GM19238 (cell line): ENCODE results near the gene MYH10.

Experiments
- DNase-seq: peaks from one replicate; pipeline ENCODE4 v3.0.0; 2011; ENCODE audit warnings: low spot score; ENCODE audit not compliant: insufficient read length

MYH10 gene

DNA sequence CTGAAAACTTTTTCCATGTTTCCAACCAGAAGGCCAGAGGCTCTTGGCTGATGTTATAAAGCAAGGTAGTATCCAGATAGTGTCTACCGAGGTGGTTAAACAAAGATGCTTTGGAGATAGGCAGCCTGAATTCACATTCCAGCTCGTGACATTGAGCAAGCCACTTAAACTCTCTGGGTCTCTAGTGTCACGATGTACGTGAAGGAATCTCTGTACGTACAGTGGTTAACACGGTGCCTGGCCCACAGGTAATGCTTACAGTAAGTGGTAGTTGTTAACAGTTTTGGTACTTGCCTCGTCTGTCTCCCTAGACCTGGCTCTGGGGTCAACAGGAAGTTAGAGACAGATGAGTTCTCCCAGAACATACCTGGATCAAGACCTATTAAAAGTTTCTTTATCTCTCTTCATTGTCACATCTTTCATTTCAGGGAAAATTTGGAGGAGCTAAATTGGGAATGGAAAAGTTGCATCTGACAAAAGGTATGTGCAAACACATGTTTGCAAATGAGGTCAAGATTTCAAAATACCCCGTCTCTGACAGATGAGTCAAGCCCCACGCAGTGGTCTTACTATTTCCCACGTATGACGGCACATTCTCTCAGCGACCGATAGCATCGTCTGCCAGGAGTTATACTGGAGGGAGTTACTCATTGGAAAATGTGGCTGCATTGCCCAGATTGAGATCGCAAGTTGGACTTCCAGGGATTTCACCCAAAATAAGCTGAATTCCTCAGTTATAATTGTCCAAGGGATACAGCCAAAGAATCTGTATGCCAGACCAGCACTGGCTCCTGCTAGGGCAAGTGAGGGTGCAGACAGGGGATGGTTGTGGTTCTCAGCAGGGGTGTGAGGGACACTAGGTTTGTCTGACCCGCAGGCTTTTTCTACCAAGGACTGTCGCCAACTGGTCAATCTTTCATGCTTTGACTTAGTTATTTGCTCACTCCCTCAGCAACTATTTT, 18.9 kb upstream of the MYH10 start:
- no peak for DNase-seq

DNA sequence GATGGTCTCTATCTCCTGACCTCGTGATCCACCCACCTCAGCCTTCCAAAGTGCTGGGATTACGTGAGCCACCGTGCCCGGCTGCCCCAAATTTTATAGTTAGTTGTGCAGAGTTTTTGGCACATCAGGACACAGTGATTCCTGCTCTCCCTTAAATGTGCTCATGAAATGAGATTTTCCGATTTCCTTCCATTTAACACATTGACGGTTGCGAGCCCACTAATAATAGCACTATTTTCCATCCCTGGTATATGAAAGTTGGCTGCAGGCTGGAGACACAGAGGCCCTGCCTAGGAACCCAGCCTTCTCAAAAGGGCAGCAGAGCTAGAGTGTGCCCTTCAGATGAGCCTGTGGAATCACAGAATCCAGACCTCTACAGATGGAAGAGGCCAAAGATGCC, 17.4 kb upstream of the MYH10 start:
- DNase-seq: no peak

DNA sequence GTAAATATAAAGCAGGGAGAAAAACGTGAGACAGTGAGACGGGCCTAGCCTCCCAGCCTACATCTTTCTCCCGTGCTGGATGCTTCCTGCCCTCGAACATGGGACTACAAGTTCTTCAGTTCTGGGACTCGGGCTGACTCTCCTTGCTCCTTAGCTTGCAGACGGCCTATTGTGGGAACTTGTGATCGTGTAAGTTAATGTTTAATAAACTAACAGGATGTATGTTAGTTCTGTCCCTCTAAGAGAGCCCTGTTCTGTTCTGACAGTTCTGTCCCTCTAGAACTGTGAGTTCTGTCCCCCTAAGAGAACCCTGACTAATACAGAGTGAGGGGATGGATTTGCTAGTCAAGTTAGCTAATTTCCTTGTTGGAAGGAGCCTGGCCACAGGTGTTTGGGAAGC, 16.7 kb upstream of the MYH10 start:
- no peak for DNase-seq

DNA sequence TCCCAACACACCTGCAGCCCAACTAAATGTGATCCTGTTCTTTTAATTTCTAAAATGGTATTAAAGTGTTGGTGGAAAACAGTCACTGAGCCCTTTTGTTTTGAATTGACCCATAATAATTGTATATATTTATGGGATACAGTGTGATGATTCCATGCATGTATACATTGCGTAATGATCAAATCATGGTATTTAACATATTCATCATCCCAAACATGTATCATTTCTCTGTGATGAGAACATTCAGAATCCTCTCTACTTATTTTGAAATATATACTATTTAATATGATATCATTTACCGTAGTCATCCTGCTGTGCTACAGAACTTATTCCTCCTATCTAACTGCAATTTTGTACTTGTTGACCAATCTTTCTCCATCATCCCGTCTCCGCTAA, 14.0 kb upstream of the MYH10 start:
- DNase-seq: no peak

DNA sequence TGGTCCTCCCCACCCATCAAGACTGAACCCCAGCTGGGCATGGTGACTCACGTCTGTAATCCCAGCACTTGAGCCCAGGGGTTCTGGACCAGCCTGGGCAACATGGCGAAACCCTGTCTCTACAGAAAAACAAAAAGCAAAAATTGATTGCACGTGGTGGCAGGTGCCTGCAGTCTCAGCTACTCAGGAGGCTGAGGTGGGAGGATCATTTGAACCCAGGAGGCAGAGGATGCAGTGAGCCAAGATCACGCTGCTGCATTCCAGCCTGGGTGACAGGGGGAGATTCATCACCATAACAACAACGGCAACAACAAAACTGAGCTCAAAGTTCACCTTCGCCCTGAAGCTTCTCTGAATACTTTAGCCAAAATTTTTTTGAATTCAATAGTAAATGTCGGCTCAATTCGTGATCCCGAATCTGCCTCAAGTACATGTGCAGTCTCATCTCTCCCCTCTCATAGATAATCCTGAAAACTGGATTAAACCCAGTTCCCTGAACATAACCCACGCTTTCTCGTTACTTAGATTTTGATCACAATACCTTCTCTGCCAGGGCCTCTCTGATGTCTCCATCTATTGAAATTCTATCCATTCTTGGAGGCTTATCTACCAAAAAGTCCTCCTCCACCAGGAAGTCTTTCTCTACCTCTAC, 13.5 kb upstream of the MYH10 start:
- DNase-seq: no peak

DNA sequence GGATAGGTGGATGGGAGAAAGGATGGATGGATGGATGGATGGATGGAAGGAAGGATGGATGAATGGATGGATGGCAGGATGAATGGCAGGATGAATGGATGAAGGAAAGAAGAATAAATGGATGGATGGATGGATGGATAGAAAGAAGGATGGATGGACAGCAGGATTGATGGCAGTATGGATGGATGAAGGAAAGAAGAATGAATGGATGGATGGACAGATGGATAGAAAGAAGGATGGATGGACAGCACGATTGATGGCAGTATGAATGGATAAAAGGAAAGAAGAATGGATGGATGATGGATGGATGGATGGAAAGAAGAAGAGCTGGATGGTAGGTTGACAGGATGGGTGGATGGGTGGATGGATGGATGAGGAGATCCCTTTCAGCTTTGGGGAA, 9.2 kb upstream of the MYH10 start:
- no peak for DNase-seq

DNA sequence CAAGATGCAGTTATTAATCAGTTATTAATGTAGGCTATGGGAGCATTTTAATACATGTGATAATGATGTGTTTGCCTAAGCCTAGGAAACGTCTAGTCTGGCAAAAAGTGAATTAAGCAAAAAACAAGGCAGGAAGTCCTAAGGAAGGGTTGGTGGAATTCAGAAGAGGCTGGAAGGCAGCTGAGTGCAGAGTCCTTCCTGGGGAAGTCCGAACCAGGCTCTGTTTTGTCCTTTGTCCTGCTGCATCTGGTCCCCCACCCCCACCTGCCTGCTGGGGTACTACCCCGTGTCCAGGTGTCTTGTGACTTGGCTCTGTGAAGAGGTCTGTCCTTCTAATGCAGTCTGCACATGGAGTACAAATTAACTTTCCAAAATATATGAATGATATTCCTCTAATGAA, 1.5 kb upstream of the MYH10 start:
- no peak for DNase-seq

DNA sequence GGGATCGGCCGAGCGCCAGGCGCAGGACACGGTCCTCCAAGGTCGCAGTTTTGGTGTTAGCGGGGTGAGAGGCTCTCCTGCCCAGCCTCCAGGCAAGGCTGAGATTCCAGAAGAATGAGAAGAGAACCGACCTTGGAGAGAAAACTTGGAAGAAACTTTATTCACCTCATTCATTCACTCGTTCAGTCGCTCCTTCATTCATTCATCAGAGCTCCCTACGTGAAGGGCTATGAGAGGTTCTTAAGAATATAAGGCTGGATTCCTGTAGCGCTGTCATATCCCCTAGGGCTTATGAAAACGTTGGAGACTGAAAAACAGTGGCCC, 991 bp upstream of the MYH10 start:
- no peak for DNase-seq

DNA sequence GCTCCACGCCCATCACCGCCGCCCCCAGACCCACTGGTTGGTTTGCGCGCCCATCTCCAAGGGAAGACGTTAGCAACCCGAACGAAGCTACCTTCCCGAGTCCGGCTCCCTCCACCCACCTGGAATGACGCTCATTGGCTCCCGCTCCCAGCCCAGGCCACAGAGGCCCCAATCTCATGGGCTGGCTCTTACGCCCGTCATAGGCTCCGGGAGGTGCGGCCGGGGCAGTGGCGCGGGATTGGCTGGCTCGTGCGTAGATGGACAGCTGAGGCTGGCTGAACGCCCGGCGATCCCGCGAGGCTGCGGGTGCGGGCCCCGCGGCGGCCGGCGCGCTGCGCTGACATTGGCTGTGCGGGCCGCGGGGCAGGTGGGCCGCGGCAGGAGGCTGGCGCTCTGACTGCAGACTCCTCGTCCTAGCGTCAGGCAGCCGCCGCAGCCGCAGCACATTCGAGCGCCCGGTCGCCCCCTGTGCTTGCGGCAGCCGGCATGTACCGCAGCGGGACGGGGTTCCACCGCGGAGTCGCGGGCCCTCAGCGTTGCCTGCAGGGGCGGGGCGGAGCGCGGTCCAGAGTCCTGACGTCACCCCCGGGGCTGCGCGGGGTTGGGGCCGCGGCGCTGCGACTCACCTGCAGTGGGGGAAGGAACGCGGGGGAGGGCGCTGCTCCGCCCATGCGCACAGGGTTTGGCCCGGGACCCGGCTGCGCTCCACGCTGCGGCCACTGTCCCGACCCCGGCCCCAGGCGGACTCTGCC, 453 bp upstream of the MYH10 start:
- DNase-seq: peak; percentile 99

DNA sequence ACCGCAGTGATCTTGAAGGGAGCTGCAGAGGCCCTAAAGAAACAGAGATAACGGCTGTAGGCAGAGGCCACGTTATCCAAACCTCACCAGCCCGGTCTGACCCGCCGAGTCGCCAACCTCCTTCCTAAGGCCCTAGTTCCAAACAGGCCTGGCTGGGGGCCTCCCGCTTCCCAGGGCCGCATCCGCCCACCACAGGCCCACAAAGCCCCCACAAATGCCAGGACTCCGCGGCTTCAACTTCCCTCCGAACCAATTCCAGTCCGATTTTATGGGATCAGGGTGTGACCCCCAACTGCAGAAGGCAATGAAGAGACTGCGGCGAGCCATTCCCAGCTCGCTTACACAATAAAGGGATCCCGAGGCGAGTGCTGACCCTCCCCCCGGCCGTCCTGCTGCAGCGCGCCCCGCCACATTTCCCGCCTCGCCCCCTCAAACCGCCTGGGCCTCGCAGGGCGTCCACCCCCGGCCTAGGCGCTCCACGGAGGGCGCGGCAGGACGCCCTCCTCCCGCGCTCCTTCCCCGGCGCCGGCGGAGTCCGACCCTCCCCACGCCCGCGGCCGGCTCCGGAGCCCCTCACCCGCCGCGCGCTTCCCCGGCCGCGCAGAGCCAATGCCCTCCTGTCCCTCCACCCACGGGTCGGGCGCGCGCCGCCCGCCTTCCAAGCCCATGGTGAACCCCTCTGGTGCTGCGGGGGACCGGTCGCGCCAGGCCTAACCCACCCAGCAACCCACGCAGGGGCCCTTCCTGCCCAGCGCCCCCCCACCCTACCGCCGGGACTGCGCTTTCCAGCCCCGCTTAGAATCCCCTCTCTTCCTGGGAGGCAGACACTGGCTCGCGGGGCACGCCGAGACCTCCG, 926 bp downstream of the MYH10 start:
- DNase-seq: no peak

DNA sequence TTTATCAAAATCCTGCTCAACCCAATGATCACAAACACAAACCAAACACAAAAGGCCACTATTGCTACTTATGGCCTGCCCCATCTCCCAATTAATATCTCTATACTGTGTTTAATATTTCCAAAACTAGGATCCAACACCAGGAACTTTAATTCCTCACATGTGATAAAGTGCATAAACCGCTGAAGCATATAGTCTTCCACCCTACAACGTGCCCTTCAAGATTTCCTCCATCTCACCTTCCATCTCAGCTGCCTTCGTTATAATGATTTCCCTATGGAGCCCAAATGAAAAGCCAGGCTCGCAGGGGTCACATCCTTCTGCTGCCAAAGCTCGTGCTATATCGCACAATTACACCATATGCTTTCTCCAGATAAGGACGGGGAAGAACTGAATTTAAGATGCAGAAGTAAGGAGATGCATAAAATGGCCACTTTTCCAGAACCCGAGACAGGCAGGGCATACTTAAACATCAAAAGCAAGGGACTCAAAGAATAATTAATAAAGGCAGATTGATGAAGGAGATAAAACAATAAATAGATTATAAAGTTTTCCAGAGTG, 1.8 kb downstream of the MYH10 start:
- DNase-seq: no peak

DNA sequence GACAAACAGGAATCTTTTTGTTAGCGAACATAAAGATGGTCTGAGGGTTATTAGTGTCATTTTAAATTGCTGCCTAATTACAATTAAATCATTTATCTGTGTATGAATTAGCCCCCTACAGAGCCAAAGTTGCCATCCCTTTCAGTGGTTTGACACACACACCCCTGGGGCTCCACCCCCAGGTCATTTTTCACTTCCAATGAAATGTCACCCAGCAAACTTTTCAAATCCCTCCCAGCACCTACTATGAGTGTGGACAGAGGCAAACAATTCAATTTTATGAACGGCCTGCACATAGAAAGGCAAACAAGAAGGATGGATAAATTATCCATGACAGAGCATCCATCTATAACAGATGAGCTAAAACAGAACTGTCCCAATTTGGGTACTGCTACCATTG, 2.4 kb downstream of the MYH10 start:
- DNase-seq: no peak

DNA sequence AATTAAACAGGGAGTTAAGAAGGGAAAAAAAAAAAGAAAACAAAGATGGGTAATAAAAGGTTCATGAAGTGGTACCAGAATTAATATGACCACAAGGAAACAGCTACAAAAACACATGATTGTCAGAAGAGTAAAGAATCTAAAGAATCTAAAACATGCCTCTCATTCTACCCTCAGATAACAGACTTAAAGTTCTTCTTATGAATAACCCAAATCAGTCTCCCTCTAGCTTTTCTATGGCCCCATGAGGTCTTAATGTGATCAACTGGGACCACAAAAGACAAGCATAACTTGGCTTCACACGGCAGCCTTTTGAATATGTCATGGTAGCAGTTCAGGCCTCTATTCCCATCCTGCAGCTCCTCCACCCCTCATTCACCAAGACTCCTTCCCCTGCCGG, 6.9 kb downstream of the MYH10 start:
- no peak for DNase-seq

DNA sequence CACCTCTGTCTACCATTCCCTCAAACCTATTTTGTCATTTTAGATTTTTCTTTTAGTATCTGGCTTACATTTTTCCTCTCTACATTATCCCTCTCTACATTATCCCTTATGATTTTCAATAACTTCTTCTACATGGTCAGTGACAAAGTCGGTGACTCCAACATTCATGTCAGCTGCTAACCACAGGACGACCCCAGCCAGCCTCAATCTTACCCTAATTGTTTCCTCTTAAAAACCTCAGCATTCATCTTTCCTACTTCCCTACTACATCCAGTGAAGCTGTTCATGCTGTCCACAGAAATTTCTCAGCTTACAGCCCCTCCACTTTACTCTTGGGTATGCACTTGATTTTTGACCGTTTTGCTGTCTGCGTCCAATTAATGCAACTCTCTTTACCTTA, 8.3 kb downstream of the MYH10 start:
- DNase-seq: no peak

DNA sequence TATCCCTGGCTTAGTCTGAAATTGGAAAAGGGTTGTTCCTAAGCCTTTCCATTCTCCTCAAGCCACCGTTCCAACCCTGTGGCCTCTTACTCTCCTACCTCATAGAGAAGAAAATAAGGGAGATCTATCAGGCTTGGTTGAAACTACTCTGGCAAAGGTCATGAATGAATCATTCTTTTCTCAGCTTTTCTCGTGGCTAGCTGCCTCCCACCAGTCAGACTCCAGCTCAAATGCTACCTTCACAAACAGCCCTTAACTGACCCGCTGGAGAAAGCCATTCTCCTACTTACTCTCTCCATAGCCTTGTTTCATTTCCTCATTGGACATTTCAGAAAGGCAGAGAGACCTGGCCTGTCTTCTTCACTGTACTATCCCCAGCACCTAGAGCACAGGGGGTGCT, 8.9 kb downstream of the MYH10 start:
- no peak for DNase-seq

DNA sequence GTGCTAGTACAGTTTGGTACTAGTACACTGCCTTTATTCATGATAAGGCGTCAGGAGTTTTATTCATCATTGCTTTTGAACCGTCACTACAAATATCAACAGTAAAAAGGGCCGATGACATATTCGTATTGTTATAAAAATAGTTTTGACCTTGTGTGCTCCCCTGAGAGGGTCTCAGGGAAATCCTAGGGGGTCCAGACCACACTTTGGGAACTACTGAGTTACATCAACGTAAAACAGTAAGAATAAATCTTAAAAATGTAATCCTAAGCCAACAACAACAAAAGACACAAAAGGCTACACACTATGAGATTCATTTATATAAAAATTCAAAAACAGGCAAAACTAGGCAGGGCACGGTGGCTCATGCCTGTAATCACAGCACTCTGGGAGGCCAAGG, 11.2 kb downstream of the MYH10 start:
- no peak for DNase-seq

DNA sequence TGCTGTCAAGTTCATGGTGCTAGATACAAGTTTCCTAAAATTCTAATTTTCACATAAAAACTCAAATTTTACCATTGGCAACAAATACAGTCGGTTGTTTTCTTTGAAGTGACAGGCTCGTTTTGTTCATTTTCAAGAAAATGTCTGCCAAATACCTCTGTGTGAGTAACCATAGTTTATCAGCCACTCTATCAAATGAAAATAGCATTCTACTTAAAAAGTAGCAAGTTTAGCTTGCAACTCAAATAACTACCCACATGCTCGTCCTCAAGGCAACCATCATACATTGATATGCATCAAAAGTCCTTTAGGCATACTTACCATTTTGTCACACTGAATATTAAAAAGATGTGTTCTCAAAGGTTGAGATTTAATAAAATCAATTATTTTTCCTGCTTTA, 11.7 kb downstream of the MYH10 start:
- DNase-seq: no peak

DNA sequence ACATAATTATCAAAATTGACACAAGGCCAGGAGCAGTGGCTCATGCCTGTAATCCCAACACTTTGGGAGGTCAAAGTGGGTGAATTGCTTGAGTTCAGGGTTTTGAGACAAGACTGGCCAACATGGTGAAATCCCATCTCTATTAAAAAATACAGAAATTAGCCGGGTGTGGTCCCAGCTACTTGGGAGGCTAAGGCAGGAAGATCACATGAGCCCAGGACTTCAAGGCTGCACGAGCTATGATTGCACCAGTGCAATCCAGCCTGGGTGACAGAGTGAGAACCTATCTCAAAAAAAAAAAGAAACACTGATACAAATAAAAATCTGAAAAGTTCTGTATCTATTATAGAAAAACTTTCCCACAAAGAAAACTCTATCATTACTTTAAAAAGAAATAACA, 15.5 kb downstream of the MYH10 start:
- DNase-seq: no peak

DNA sequence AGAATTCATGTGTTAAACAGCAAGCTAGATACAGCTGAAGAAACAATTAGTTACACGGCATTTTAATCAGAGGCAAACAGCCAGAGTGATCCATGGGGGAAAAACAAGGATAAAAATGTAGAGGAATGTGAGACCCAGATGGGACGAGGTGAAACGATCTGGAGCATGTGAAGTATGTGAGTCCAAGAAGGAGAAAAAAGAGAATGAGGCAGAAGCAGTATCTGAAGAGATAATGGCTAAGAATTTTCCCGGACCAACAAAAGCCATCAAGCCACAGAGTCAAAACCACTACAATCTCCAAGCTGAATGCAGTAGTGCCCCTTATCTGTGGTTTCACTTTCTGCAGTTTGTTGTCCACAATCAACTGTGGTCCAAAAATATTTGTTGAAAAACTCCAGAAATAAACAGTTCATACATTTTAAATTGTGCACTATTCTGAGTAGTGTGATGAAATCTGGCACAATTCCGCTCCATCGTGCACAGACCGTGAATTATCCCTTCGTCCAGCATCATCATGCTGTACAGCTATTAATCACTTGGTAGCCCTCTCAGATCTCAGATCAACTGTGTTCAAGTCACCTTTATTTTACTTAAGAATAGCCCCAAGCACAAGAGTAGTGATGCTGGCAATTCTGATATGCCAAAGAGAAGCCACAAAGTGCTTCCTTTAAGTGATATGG, 18.8 kb downstream of the MYH10 start:
- DNase-seq: no peak

DNA sequence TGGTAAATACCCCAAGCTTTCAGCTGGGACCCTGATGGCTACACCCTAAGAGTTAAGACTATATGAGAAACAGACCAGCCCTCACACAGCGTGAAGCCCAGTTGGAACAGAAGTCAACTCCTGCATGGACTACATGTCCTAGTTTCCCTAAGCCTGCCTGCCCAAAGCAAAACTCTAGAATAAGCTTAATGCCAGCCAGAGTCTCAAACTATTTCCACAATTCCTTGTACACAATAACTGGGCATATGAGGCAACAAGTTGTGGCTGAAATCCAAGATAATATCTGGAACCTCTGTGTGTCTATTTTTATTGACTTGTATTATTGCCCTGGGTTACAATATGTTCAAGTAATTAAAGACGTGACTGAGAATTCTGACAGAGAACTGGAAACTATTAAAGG, 19.4 kb downstream of the MYH10 start:
- DNase-seq: no peak

DNA sequence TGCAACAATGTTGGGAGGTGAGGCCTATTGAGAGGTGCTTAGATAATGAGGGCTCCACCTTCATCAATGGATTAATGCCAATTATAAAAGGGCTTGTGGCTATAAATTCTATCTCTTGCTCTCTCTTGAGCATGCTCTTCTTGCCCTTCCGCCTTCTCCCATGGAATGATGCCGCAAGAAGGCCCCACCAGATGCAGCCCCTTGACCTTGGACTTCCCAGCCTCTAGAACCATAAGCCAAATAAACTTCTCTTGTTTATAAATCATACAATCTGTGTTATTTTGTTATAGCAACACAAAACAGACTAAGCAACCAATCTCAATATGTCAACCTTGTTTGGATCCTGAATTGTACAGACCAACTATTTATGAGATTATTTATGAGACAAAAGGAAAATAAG, 20.0 kb downstream of the MYH10 start:
- DNase-seq: no peak
